ENCODE measurements around the gene C1orf210. TPM values are rescaled to one million over a fixed set of nuclear protein-coding genes. Genes with fewer than 3 reads are reported as not detected.

The C1orf210 gene
- total and polyA plus RNA-seq, 2 of the 13 experiments (the other 11 are each of a cell fraction or from before 2014, with no cell fraction given): 0.49 to 5.1 TPM

DNA sequence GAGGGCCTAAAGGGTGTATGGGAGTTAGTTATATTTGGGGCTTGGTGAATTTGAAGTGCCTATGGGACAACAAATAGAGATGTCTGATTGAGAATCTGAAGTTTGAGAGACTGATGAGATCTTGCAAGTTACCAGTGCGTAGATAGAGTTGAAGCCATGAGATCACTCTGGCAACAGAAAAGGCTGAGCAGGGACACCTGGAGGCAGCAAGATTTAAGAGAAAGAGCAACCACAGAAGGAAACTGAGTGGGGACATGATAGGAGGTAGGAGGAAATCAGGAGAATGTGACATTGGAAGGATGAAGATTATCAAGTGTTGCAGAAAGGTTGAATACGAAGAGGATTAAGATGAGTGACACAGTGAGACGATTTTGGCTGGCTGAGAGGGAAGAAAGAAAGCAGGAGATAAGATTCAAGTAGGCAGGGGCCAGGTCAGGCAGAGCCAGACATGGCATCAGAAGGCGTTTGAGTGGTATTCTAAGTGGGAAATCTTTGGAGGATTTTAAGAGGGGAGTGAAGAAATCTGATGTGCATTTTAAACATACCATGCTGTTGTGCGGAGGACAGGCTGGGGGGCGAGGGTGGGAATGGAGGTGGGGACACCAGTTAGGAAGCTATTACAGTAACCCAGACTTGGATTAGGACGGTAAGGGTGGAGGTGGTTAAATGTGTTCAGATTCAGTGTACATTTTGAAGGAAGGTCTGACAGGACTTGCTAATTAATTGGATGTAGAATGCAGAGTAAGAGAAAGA, 49.2 kb upstream of the C1orf210 start (continued):
- TF ChIP-seq, protein P1, sequence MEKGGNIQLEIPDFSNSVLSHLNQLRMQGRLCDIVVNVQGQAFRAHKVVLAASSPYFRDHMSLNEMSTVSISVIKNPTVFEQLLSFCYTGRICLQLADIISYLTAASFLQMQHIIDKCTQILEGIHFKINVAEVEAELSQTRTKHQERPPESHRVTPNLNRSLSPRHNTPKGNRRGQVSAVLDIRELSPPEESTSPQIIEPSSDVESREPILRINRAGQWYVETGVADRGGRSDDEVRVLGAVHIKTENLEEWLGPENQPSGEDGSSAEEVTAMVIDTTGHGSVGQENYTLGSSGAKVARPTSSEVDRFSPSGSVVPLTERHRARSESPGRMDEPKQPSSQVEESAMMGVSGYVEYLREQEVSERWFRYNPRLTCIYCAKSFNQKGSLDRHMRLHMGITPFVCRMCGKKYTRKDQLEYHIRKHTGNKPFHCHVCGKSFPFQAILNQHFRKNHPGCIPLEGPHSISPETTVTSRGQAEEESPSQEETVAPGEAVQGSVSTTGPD (CRISPR knock-in tag; IDR thresholded peaks at IDR 0.05): no peak
- no peak for TF ChIP-seq MAFF (IDR thresholded peaks at IDR 0.05; ENCODE audit: low read depth, low read length)
- TF ChIP-seq, protein P2, sequence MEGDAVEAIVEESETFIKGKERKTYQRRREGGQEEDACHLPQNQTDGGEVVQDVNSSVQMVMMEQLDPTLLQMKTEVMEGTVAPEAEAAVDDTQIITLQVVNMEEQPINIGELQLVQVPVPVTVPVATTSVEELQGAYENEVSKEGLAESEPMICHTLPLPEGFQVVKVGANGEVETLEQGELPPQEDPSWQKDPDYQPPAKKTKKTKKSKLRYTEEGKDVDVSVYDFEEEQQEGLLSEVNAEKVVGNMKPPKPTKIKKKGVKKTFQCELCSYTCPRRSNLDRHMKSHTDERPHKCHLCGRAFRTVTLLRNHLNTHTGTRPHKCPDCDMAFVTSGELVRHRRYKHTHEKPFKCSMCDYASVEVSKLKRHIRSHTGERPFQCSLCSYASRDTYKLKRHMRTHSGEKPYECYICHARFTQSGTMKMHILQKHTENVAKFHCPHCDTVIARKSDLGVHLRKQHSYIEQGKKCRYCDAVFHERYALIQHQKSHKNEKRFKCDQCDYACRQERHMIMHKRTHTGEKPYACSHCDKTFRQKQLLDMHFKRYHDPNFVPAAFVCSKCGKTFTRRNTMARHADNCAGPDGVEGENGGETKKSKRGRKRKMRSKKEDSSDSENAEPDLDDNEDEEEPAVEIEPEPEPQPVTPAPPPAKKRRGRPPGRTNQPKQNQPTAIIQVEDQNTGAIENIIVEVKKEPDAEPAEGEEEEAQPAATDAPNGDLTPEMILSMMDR (CRISPR knock-in tag; IDR thresholded peaks at IDR 0.05): peak; percentile 38; the same call in 1 of the 2 replicates
- TF ChIP-seq CREM (IDR thresholded peaks at IDR 0.05): no peak
- no peak for TF ChIP-seq CREM (CRISPR knock-in tag; IDR thresholded peaks at IDR 0.05)
- peak; percentile 28; the same call in 1 of the 2 replicates for TF ChIP-seq STAG1 (CRISPR knock-in tag; IDR thresholded peaks at IDR 0.05)

DNA sequence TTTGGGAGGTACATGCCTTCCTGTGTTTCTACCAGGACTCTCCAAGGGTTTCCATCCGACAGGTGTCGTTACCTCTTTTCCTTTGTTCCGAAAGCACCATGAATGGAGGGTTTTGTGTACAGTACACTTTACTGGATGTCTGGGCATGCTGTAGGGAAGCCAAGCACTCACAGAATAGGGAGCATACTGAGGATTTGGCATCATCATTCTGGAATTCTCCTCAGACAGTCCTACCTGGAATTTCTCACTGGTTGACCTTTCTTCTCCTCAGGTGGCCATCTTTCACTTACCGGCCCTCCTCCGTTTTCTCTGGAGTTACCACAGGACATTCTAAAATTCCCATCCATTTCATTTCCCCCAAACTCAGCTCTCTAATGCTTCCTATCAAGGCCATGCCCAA, 46.3 kb upstream of the C1orf210 start:
- no peaks in the 10 kb centered on the region; the same call in 1 of the 2 replicates for H3K4me1 ChIP-seq (ENCODE audit: insufficient read depth, low read length)
- no peak overlapping the region for H2AFZ ChIP-seq (ENCODE audit: low read length)
- FAIRE-seq: no peak
- H3K9me3 ChIP-seq (ENCODE audit: low read length): no peaks in the 10 kb centered on the region
- H4K20me1 ChIP-seq (ENCODE audit: insufficient read depth, low read length): no peaks in the 10 kb centered on the region
- ChIA-PET CTCF (ENCODE audit: low intra/inter-chr PET ratio, low total read pairs) (no interaction called here), POLR2A (no interaction called here)
- H3K27me3 ChIP-seq (ENCODE audit: control insufficient read depth in 1 of 2, insufficient read depth in 2 of 2, low read length in 2 of 2): no peaks in the 10 kb centered on the region; a peak in 1 of 5 replicates
- BruUV-seq (replicated peaks): no TSS peak
- in situ Hi-C loops (cut with HindIII; ENCODE audit: extremely low pct_ligation_motif_present, low pct_unique_long_range_greater_than_20kb): no loop called here
- no peak overlapping the region for H3K4me2 ChIP-seq (ENCODE audit: low read depth, low read length)
- ATAC-seq: no peak
- H3K27ac ChIP-seq (ENCODE audit: extremely low read length, insufficient read depth, low read length): no peak overlapping the region
- DNase-seq (ENCODE audit: low spot score): no peak
- WGBS (ENCODE audit: low lambda C conversion rate): 94% methylated on average over 5 of the region's 5 CpGs
- no peak overlapping the region for H3K4me3 ChIP-seq (replicated peaks in 1 of 3; ENCODE audit: insufficient read depth in 1 of 3, low read depth in 2 of 3, low read length in 3 of 3)
- H3K36me3 ChIP-seq (replicated peaks in 1 of 2; ENCODE audit: control insufficient read depth in 1 of 2, insufficient read depth in 2 of 2, low read length in 2 of 2): no peaks in the 10 kb centered on the region
- TF ChIP-seq LCORL (IDR thresholded peaks at IDR 0.05) (no peak), LCORL (CRISPR knock-in tag; IDR thresholded peaks at IDR 0.05) (no peak), ZNF777 (CRISPR knock-in tag; IDR thresholded peaks at IDR 0.05) (no peak), ZNF292 (CRISPR knock-in tag; IDR thresholded peaks at IDR 0.05; ENCODE audit: borderline replicate concordance, low read depth) (no peak), ZKSCAN8 (CRISPR knock-in tag; IDR thresholded peaks at IDR 0.05; ENCODE audit: borderline replicate concordance) (no peak), NONO (IDR thresholded peaks at IDR 0.05) (no peak), NONO (CRISPR knock-in tag; conservative IDR thresholded peaks at IDR 0.05) (no peak), ZFP62 (CRISPR knock-in tag; IDR thresholded peaks at IDR 0.05) (no peak), ISX (CRISPR knock-in tag; conservative IDR thresholded peaks at IDR 0.05) (no peak)
- intact Hi-C loops (cut with micrococcal nuclease; ENCODE audit: unreplicated experiment): no loop called here
- no peak overlapping the region for H3K9ac ChIP-seq (ENCODE audit: insufficient read depth, low read depth, low read length)
- no peaks in the 10 kb centered on the region for H3K79me2 ChIP-seq (ENCODE audit: insufficient read depth, low read length)
